Nephron (organoid): ENCODE results near the gene ZNF343.

Experiments
- H3K27ac Mint-ChIP-seq, 3 experiments: 2 replicates each; pipeline ENCODE4 v1.8.0; 2020; ENCODE audit warnings: mixed read lengths in 3 of 3, mild to moderate bottlenecking in 2 of 3, moderate library complexity in 1 of 3
- H3K27me3 Mint-ChIP-seq: 2 replicates; pipeline ENCODE4 v1.8.0; 2021; ENCODE audit warnings: low read depth, mild to moderate bottlenecking, moderate library complexity, mixed read lengths
- H3K36me3 Mint-ChIP-seq: 2 replicates; pipeline ENCODE4 v1.8.0; 2020; ENCODE audit warnings: low read depth, mixed read lengths
- H3K4me1 Mint-ChIP-seq: 2 replicates; pipeline ENCODE4 v1.8.0; 2020; ENCODE audit warnings: mixed read lengths
- H3K4me3 Mint-ChIP-seq, 3 experiments: 2 replicates each; pipeline ENCODE4 v1.8.0; 2020; ENCODE audit warnings: mild to moderate bottlenecking in 3 of 3, mixed read lengths in 3 of 3, moderate library complexity in 2 of 3
- H3K9me3 Mint-ChIP-seq: 2 replicates; pipeline ENCODE4 v1.8.0; 2020; ENCODE audit warnings: mixed read lengths
- TF ChIP-seq, protein P1 (sequence below), 3 experiments: fragments of 200-600 bp; sonication (generic); IDR thresholded peaks; one replicate each; pipeline ENCODE4 v1.5.0; 2021; ENCODE audit warnings: antibody characterized with exemption in 3 of 3; ENCODE audit not compliant: unreplicated experiment in 3 of 3

The ZNF343 gene

DNA sequence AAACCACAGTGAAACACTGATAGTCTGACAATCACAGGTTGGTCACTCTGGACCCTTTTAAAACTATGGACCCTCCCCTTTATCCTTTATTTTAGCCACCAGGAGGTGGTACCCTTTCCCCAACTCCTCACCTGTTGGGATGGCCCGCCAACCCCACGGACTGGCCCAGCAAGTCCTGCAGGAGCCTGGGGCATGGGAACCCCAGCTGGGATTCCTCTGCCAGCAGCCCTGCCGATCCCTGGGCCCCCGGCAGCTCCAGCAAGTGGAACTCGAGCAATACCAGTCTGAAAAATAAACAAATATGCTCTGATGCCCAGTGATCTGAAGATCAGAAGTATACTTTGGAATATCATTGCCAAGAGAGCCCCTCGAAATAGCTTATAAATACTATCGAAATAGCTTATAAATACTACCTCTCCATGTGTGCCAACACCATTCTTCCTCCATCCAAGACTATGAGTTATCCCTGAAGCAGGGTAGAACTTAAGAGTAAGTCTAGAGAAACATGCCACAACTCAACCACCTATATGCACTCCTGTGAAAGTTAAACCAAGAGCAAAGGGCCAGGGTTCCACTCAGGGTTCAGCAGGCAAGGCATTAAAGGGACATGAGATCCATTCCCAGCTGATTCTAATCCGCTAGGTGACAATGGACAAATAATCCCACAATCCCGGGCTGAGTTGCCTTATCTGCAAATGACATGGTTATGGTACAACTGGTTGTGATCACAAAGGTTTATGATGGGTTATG lies 44.9 kb downstream of the ZNF343 start:
- peaks cover 14% of the 10 kb centered on the region for H3K4me1 Mint-ChIP-seq
- TF ChIP-seq, protein P1, sequence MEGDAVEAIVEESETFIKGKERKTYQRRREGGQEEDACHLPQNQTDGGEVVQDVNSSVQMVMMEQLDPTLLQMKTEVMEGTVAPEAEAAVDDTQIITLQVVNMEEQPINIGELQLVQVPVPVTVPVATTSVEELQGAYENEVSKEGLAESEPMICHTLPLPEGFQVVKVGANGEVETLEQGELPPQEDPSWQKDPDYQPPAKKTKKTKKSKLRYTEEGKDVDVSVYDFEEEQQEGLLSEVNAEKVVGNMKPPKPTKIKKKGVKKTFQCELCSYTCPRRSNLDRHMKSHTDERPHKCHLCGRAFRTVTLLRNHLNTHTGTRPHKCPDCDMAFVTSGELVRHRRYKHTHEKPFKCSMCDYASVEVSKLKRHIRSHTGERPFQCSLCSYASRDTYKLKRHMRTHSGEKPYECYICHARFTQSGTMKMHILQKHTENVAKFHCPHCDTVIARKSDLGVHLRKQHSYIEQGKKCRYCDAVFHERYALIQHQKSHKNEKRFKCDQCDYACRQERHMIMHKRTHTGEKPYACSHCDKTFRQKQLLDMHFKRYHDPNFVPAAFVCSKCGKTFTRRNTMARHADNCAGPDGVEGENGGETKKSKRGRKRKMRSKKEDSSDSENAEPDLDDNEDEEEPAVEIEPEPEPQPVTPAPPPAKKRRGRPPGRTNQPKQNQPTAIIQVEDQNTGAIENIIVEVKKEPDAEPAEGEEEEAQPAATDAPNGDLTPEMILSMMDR (IDR thresholded peaks at IDR 0.05; ENCODE audit: unreplicated experiment in 3 of 3) = no peak
- no peak overlapping the region for H3K4me3 Mint-ChIP-seq
- no peaks in the 10 kb centered on the region for H3K9me3 Mint-ChIP-seq
- H3K36me3 Mint-ChIP-seq = peaks cover 90% of the 10 kb centered on the region
- no peak overlapping the region for H3K27ac Mint-ChIP-seq
- H3K27me3 Mint-ChIP-seq = no peaks in the 10 kb centered on the region

DNA sequence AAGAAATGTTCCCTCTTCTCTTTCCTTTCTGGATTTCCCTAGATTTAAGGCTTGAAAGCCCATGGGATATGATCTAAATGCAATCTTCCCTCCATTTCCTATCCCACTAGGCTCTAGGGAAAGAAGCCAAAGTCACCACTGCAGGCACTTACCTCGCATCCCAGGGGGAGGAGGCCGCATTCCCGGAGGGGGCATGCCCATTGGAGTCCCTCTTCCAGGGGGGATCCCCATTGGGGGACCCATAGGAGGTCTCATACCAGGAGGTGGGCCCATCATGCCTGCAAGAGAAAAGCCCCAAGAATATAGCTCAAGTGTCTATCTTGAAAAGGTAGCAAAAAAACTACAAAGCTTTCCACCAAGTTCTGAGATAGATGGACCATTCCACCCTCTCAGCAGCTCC lies 46.2 kb downstream of the ZNF343 start:
- Mint-ChIP-seq H3K4me1 (peaks cover 3% of the 10 kb centered on the region), H3K4me3 (no peak overlapping the region), H3K27ac (no peak overlapping the region), H3K27me3 (no peaks in the 10 kb centered on the region), H3K9me3 (no peaks in the 10 kb centered on the region), H3K36me3 (peaks cover 87% of the 10 kb centered on the region)
- TF ChIP-seq, protein P1 (IDR thresholded peaks at IDR 0.05; ENCODE audit: unreplicated experiment in 3 of 3) = no peak

DNA sequence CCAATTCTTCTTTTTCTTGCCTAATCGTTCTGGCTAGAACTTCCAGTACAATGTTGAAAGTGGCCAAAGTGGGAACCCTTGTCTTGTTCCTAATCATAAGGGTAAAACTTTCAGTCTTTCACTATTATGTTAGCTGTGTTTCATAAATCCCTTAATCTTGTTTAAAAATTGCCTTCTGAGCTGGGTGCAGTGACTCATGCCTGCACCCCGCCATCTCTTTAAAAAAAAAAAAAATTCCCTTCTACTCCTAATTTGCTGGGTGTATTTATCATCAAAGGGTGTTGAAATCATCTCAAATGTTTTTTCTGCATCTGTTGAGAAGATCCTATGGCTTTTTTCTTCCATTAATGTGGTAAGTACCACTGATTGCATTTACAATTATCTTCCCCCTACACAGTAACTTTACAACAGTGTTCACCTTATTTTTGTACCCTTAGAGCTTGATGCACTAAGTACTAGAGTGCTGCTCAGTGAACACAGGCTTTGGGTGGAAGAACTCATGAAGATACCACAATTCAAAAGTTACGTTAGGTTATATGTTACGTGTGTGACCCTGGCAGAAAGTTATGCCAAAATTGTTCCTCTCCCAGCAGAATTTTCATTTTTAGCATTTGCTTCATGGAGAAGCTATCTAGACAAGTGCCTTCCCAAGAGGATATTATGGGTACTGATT lies 47.8 kb downstream of the ZNF343 start:
- H3K4me3 Mint-ChIP-seq = no peak overlapping the region
- H3K27ac Mint-ChIP-seq = no peak overlapping the region
- H3K36me3 Mint-ChIP-seq = peaks cover 73% of the 10 kb centered on the region
- H3K4me1 Mint-ChIP-seq = no peaks in the 10 kb centered on the region
- H3K9me3 Mint-ChIP-seq = no peaks in the 10 kb centered on the region
- TF ChIP-seq, protein P1 (IDR thresholded peaks at IDR 0.05; ENCODE audit: unreplicated experiment in 3 of 3) = no peak
- no peaks in the 10 kb centered on the region for H3K27me3 Mint-ChIP-seq

DNA sequence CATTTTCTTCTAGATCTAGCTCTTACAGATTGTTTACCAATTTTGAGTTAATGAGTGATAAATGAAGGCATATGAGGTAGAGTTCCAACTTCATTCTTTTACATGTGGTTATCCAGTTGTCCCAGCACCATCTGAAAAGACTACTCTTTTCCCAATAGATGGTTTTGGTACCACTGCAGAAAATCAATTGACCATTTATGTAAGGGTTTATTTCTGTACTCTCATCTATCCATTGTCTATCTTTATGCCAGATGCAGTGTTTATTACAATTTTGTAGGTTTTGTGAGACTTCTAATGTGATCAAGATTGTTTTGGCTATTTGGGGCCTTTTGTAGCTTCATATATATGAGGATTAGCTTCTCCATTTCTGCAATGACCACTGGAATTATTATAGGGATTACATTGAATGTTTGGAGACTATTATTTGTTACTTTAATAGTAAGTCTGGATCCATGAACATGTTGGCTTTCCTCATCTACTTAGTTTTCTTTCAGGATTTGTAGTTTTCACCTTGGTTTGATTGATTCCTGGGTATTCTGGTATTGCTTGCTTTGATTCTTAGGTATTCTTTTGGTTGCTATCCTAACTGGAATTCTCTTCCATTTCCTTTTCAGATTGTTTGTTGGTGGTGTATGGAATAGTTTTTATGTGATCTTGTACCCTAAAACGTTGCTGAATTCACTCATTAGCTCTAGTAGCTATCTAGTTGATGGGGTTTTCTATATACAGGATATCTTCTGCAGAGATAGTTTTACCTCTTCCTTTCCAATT lies 48.5 kb downstream of the ZNF343 start:
- TF ChIP-seq, protein P1 (IDR thresholded peaks at IDR 0.05; ENCODE audit: unreplicated experiment in 3 of 3) = no peak
- Mint-ChIP-seq H3K9me3 (no peaks in the 10 kb centered on the region), H3K36me3 (peaks cover 66% of the 10 kb centered on the region), H3K27ac (no peak overlapping the region), H3K27me3 (no peaks in the 10 kb centered on the region), H3K4me1 (no peaks in the 10 kb centered on the region), H3K4me3 (no peak overlapping the region)

DNA sequence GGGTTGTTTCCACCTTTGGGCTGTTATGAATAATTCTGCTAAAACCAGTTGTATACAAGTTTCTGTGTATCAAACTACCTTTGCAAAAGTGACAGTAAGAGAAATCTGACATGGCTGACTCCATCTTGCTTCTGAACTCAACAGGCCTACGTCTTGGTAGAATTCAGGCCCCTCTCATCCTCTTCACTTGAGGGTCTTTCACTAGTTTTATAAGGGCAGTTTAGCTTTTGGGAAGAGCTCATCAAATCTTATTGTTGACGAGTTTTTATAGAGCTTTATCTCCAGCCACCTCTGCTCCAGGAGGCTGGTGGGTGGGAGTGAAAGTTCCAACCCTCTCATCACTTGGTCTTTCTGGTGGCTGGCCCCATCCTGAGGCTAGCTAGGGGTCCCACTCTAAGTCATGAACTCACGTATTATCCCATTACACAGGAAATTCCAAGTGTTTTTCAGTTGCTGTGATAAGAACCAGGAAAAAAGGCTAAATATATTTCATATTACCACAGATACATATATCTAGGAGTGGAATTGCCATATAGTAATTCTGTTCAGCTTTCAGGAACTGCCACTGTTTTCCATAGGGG lies 49.7 kb downstream of the ZNF343 start:
- no peaks in the 10 kb centered on the region for H3K9me3 Mint-ChIP-seq
- H3K36me3 Mint-ChIP-seq = peaks cover 55% of the 10 kb centered on the region
- TF ChIP-seq, protein P1 (IDR thresholded peaks at IDR 0.05; ENCODE audit: unreplicated experiment in 3 of 3) = no peak
- H3K4me3 Mint-ChIP-seq = no peak overlapping the region
- no peaks in the 10 kb centered on the region for H3K27me3 Mint-ChIP-seq
- no peaks in the 10 kb centered on the region for H3K4me1 Mint-ChIP-seq
- H3K27ac Mint-ChIP-seq = no peak overlapping the region
